ENCODE measurements around the gene SLC12A9. TPM values are rescaled to one million over a fixed set of nuclear protein-coding genes. Genes with fewer than 3 reads are reported as not detected.
"Not testable (repeated sequence)": the region's sequence is repeated elsewhere in the genome, so short reads cannot be mapped to it uniquely, and the experiment has no call there.

The SLC12A9 gene
- total RNA-seq, 6 donors from 2014 or later = 14.5 to 50.1 (median 43.9) TPM

- ATAC-seq (ENCODE audit: low FRiP score in 2 of 2) (no peak), DNase-seq (no peak)
- Histone ChIP-seq H3K4me3 (no peak overlapping the region), H3K27ac (no peak overlapping the region), H3K36me3 (peaks cover 0 to 95% (median 57%) of the 10 kb centered on the region in 4 donors), H3K4me1 (peaks cover 0 to 7% (median 2%) of the 10 kb centered on the region in 4 donors), H3K9me3 (no peaks in the 10 kb centered on the region), H3K27me3 (no peaks in the 10 kb centered on the region)
- TF ChIP-seq EP300 (IDR thresholded peaks at IDR 0.05) (no peak), POLR2AphosphoS5 (IDR thresholded peaks at IDR 0.05) (no peak), POLR2A (IDR thresholded peaks at IDR 0.05) (no peak)
- TF ChIP-seq, protein P1, sequence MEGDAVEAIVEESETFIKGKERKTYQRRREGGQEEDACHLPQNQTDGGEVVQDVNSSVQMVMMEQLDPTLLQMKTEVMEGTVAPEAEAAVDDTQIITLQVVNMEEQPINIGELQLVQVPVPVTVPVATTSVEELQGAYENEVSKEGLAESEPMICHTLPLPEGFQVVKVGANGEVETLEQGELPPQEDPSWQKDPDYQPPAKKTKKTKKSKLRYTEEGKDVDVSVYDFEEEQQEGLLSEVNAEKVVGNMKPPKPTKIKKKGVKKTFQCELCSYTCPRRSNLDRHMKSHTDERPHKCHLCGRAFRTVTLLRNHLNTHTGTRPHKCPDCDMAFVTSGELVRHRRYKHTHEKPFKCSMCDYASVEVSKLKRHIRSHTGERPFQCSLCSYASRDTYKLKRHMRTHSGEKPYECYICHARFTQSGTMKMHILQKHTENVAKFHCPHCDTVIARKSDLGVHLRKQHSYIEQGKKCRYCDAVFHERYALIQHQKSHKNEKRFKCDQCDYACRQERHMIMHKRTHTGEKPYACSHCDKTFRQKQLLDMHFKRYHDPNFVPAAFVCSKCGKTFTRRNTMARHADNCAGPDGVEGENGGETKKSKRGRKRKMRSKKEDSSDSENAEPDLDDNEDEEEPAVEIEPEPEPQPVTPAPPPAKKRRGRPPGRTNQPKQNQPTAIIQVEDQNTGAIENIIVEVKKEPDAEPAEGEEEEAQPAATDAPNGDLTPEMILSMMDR (IDR thresholded peaks at IDR 0.05) = no peak
- 82 to 95% methylated on average over 6 of the region's 6 CpGs for WGBS, 2 donors
These were observed 41.0 kb upstream of the SLC12A9 start for GRCh38 chr7:100811480-100811879.

GRCh38 chr7:100812729-100813128 is 39.8 kb upstream of the SLC12A9 start:
- Histone ChIP-seq H3K4me3 (no peak overlapping the region), H3K27ac (no peak overlapping the region), H3K4me1 (peaks cover 0 to 7% (median 2%) of the 10 kb centered on the region in 4 donors), H3K27me3 (no peaks in the 10 kb centered on the region), H3K36me3 (peaks cover 0 to 94% (median 55%) of the 10 kb centered on the region in 4 donors), H3K9me3 (no peaks in the 10 kb centered on the region)
- no peak for TF ChIP-seq POLR2A (IDR thresholded peaks at IDR 0.05)
- TF ChIP-seq, protein P1 (IDR thresholded peaks at IDR 0.05) = no peak
- no peak for TF ChIP-seq EP300 (IDR thresholded peaks at IDR 0.05)
- TF ChIP-seq POLR2AphosphoS5 (IDR thresholded peaks at IDR 0.05) = no peak
- ATAC-seq (ENCODE audit: low FRiP score in 2 of 2) (peak in 1 of 2 donors; percentile 11), DNase-seq (no peak)
- WGBS, 2 donors = 96% methylated on average over 14 to 21 of the region's 22 CpGs

DNA sequence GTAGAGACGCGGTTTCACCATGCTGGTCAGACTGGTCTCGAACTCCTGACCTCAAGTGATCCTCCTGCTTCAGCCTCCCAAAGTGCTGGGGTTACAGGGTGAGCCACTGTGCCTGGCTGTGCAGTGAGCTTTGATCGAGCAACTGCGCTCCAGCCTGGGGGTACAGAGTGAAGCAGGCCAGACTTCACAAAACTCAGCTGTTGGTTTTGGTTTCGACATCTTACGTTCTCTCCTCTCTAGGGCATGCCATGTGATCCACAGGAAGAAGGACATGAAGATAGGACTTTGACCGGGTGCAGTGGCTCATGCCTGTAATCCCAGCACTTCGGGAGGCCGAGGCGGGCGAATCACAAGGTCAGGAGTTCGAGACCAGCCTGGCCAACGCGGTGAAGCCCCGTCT is 36.0 kb upstream of the SLC12A9 start:
- H3K27me3 ChIP-seq; H3K4me1 ChIP-seq; ATAC-seq (ENCODE audit: low FRiP score in 2 of 2); H3K4me3 ChIP-seq; H3K9me3 ChIP-seq; DNase-seq; H3K27ac ChIP-seq: not testable (repeated sequence)
- WGBS, 2 donors = 85 to 94% methylated on average over 16 of the region's 16 CpGs
- H3K36me3 ChIP-seq = peaks cover 1 to 92% (median 61%) of the 10 kb centered on the region in 4 donors

DNA sequence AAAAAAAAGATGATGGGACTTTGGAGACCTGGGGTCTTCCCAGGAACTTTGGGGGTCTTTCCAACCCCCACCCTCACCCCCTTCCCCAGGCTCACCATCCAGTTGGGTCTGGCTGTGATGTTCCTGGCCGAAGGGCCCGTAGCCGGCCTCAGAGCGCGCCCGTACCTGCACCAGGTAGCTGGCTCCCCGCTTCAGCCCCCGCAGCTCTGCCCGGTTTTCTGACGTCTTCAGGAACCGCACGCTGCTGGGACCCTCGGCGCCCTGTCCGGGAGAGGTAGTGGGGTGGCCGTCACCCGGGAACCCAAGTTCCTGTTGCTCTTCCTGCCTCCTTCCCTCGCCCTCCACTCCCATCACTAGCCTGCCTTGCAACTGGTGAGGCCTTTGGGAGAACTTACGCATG is 35.4 kb upstream of the SLC12A9 start:
- TF ChIP-seq, protein P1 (IDR thresholded peaks at IDR 0.05) = no peak
- TF ChIP-seq EP300 (IDR thresholded peaks at IDR 0.05) (no peak), POLR2AphosphoS5 (IDR thresholded peaks at IDR 0.05) (no peak), POLR2A (IDR thresholded peaks at IDR 0.05) (no peak)
- WGBS, 2 donors = 89 to 96% methylated on average over 18 to 19 of the region's 19 CpGs
- Histone ChIP-seq H3K27ac (no peak overlapping the region), H3K36me3 (peaks cover 7 to 94% (median 62%) of the 10 kb centered on the region in 4 donors), H3K9me3 (no peaks in the 10 kb centered on the region), H3K4me1 (peaks cover 0 to 7% (median 2%) of the 10 kb centered on the region in 4 donors), H3K4me3 (no peak overlapping the region), H3K27me3 (no peaks in the 10 kb centered on the region)
- ATAC-seq (ENCODE audit: low FRiP score in 2 of 2) (no peak), DNase-seq (peak in 1 of 2 donors; percentile 76)

- Histone ChIP-seq H3K27ac (no peak overlapping the region), H3K36me3 (peaks cover 11 to 94% (median 62%) of the 10 kb centered on the region in 4 donors), H3K9me3 (no peaks in the 10 kb centered on the region), H3K4me3 (no peak overlapping the region), H3K4me1 (peaks cover 0 to 7% (median 3%) of the 10 kb centered on the region in 4 donors), H3K27me3 (no peaks in the 10 kb centered on the region)
- no peak for ATAC-seq (ENCODE audit: low FRiP score in 2 of 2)
- 93 to 97% methylated on average over 6 to 9 of the region's 9 CpGs for WGBS, 2 donors
- no peak for TF ChIP-seq EP300 (IDR thresholded peaks at IDR 0.05)
- no peak for TF ChIP-seq POLR2A (IDR thresholded peaks at IDR 0.05)
- no peak for TF ChIP-seq POLR2AphosphoS5 (IDR thresholded peaks at IDR 0.05)
- TF ChIP-seq, protein P1 (IDR thresholded peaks at IDR 0.05) = no peak
- DNase-seq = no peak
These were observed 34.1 kb upstream of the SLC12A9 start for GRCh38 chr7:100818366-100818765.

Measured in upper lobe of left lung (tissue), 6 donors.